NOMO-1 (cell line): ENCODE results near the gene MORF4L1.
A peak's percentile ranks its signal among the peaks of the same experiment; 100 is the strongest.
"Not testable (repeated sequence)": the region's sequence is repeated elsewhere in the genome, so short reads cannot be mapped to it uniquely, and the experiment has no call there.

Source experiments
- DNase-seq, 2 experiments: peaks; one replicate each; lab custom pipeline; 2025; ENCODE audit not compliant: unreplicated experiment in 2 of 2; lab: John Stamatoyannopoulos, UW

MORF4L1 gene

DNA sequence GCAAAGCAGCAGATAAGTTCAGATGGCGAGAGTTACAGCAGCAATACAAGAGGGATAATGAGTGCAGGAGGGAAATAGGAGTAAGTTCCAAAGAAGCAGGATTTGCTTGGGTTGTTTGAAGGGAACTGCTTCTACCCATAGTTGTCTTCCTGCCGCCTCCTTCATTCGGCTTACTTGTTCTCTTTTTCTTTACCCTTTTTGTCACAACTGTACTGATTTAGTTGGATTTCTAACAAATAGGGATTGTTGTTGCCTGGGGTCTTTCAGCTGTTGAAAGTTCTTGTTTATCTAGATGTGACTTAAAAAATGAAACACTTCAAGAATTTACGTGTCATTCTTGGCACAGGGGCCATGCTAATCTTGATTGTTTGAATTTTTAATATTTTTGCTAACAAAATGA lies 25.9 kb downstream of the MORF4L1 start:
- DNase-seq, result no peak

GRCh38 chr15:78900819-78901533 lies 28.3 kb downstream of the MORF4L1 start:
- DNase-seq, result not testable (repeated sequence)

- not testable (repeated sequence) for DNase-seq
These were observed 29.8 kb downstream of the MORF4L1 start for GRCh38 chr15:78902281-78903032.

- no peak for DNase-seq
These were observed 32.1 kb downstream of the MORF4L1 start for GRCh38 chr15:78904599-78905358.

DNA sequence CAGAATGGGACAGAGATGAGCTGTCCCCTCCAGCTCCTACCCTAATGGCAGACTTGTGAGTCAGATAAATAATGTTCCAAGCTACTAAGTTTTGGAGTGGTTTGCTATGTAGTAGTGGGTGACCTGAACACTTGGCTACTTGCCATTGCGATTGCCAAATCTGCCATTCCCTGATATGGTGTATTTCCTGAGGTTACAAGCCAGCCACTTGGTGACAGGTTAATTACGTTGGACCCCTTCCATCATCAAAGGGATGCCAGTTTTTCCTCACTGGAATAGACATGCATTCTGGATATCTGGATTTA lies 33.6 kb downstream of the MORF4L1 start:
- DNase-seq, result no peak

DNA sequence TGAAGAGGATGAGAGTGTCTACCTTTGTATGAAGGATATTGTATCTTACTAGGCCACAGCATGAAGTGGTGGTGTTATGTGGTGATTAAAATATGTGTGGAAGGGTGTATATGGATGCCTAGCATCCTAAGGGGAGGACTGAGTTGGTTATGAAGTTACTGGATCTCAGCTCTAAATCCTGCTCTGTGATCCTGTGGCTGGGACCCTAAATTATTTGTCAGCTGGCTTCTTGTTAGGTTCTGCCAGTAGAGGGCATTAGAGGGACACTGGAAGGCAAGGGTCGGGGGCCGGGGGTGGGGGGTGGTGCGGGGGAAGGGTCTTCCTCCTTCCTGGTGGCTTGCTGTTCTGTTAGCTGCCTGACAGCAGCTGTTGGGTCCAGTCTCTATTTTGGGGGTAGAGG lies 34.9 kb downstream of the MORF4L1 start:
- DNase-seq, result no peak

- DNase-seq, result no peak
These were observed 36.5 kb downstream of the MORF4L1 start for GRCh38 chr15:78909160-78909695.

- DNase-seq, result peak; percentile 10 to 17
These were observed 37.1 kb downstream of the MORF4L1 start for GRCh38 chr15:78909791-78910228.

DNA sequence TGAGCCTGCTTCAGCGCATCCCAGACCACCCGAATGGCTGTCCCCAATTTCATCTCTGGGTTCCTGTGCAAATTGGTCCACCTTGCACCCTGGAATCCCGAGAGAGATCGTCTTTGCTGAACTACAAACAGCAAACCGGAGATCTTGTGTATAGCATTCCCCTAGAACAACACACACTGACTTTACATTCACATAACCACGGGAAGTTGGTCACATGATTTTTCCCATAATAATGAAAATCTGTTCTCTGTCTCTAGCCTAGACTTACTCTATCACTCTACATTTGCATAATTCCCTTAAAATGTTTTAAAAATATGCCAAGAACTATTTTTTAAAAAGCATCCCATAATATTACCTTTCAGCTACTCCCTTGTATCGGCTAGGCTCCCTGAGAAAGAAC lies 37.6 kb downstream of the MORF4L1 start:
- no peak for DNase-seq

DNA sequence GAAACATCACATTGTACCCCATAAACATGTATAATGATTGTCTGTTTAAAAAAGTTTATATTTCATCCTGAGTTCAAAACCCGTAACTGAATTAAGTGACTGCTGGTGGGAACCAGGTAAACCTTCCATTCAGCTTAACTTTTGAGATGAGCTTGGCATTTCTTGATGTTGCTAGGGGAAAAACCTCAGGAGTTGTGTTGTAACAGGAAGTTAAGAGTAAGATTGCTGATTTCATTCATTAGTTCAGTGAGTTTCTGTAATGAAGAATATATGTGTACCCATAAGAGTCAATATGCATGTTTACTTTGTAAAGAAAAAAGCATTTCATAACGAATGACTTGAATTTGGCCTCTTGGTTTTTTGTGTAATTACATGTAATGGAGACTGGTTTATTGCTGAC lies 39.6 kb downstream of the MORF4L1 start:
- DNase-seq, result no peak

- DNase-seq, result no peak
These were observed 40.3 kb downstream of the MORF4L1 start for GRCh38 chr15:78913012-78913411.

DNA sequence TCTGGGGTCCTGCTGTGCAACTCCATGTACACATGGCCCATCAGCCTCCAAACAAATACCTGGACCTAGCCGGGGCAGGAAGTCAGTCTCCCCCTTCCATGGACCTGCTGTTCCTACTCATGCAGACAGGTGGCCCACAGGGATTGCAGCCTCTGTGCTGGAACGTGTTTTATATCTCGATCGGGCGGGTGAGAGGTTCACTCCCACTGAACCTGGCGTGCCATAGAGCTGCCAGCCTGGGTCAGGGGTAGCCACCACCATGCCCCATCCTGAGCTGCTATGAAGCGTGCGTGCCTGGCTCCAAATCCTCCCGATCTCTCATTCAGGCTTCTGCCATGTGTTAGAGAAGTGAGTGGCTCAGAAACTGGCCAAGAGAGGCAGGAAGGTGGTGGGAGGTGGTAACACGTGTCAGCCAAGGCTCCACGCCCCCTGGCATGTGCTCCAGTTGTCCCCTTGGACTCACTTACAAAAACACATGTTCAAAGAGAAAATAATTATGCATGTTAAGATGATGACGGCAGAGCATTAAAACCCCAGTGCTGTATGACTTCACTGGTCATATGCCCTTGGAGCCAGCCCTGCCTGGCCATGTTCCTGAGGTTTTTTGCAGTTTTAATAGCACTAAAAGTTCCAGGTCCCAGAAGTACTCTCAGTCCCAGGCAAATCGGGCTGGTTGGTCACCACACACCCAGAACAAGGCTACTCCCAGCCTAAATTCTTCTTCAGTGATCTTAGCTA lies 41.5 kb downstream of the MORF4L1 start:
- no peak for DNase-seq

GRCh38 chr15:78915341-78916087 lies 42.8 kb downstream of the MORF4L1 start:
- DNase-seq, result peak; percentile 79 to 81

GRCh38 chr15:78916088-78916487 lies 43.4 kb downstream of the MORF4L1 start:
- no peak for DNase-seq

- no peak for DNase-seq
These were observed 45.2 kb downstream of the MORF4L1 start for GRCh38 chr15:78917888-78918287.

DNA sequence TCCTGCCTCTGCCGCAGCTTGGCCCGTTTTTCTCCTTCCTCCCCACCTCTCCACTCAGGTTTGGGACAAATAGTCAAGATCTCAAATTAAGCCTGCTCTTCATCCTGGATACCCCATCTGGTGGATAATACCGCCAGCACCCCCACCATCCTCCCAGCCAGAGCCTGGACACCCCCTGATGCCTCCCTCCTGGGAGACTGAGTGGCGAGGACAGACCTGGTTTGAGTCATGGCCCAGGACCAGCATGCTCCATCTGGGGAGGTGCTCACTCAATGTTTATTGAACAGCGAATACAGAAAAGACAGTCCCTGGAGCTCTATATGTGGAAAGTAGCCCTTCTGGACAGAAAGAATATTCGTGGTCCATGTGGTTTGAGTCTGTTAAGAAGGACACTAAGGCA lies 48.8 kb downstream of the MORF4L1 start:
- no peak for DNase-seq

DNA sequence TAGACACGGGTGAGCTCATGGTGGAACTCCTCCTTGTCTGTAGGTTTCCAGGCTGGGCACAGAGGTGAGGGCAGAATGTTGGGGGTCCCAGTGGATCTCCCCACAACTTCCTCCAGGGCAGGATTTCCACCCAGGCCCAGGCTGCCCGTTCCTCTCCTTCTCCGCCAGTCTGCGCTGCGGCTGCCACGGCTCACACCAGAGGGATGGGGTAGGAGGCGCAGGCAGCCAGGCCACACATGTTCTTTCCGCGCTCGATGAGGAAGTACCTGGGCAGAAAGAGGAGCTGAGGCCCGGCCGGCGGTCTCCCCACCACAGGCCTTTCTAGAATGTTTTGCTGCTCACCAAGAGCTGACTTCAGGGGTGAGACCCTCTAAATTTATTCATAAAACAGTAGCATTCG lies 49.2 kb downstream of the MORF4L1 start:
- DNase-seq, result no peak

DNA sequence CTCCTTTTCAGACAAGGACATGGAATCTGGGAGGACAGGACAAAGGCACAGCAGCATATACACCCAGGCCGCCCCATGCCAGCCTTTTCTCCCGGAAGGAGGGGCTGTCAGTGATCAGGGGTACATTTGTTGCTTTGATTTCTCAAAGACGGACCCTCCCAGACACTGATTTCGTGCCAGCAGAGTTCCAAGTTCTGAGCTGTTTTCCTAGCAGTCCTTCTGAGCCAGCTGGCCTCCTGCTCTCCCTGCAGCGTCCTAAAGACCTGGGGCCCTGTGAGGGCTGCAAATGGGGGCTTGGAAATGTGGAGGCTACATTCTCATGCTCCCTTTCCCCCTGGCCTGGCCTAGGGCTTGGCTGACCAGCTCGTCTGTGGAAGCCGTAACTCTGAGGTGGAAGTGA lies 49.8 kb downstream of the MORF4L1 start:
- DNase-seq, result no peak

DNA sequence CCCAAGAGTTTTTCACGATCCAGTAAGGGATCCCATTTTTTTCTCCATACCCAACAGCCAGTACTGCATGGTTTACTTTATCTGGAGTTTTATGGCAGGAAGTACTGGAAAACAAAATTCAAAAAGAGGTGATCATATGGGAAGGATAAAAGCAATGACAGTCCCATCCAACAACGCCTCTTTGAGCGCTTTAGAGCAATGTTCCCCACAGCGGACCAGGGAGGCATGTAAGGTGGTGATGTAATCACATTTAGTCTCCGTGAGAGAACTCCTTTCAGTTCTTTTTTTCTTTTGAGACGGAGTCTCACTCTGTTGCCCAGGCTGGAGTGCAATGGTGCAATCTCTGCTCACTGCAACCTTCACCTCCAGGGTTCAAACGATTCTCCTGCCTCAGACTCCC lies 50.3 kb downstream of the MORF4L1 start:
- DNase-seq, result no peak
